ENCODE results near the gene CCR2. TPM values are rescaled to one million over a fixed set of nuclear protein-coding genes. Genes with fewer than 3 reads are reported as not detected.

Gene CCR2
- total RNA-seq, 1 experiment from 2014 or later = not detected

- peaks cover 99% of the 10 kb centered on the region for H3K27me3 Mint-ChIP-seq (ENCODE audit: unreplicated experiment)
- CTCF ChIA-PET = no interaction called here
Measured at GRCh38 chr3:46354478-46354877, 567 bp downstream of the CCR2 start.

GRCh38 chr3:46354984-46355383 is 1.1 kb downstream of the CCR2 start:
- no TSS peak for BruUV-seq (replicated peaks)
- Mint-ChIP-seq H3K9me3 (ENCODE audit: low read depth, unreplicated experiment) (no peaks in the 10 kb centered on the region), H3K27me3 (ENCODE audit: unreplicated experiment) (peaks cover 99% of the 10 kb centered on the region), H3K4me1 (ENCODE audit: low read depth, unreplicated experiment) (no peaks in the 10 kb centered on the region), H3K27ac (ENCODE audit: unreplicated experiment) (no peak overlapping the region), H3K4me3 (ENCODE audit: low read depth, unreplicated experiment) (no peak overlapping the region), H3K36me3 (ENCODE audit: insufficient read depth, unreplicated experiment) (no peaks in the 10 kb centered on the region)
- no peak for DNase-seq
- TF ChIP-seq CTCF (IDR thresholded peaks at IDR 0.05; ENCODE audit: unreplicated experiment) = no peak
- CTCF ChIA-PET = no interaction called here
- intact Hi-C loops (cut with micrococcal nuclease; ENCODE audit: unreplicated experiment) = no loop called here

More at GRCh38 chr3:46354478-46354877, 567 bp downstream of the CCR2 start:
- Mint-ChIP-seq H3K9me3 (ENCODE audit: low read depth, unreplicated experiment) (no peaks in the 10 kb centered on the region), H3K27ac (ENCODE audit: unreplicated experiment) (no peak overlapping the region), H3K36me3 (ENCODE audit: insufficient read depth, unreplicated experiment) (no peaks in the 10 kb centered on the region), H3K4me1 (ENCODE audit: low read depth, unreplicated experiment) (no peaks in the 10 kb centered on the region), H3K4me3 (ENCODE audit: low read depth, unreplicated experiment) (no peak overlapping the region)
- no TSS peak for BruUV-seq (replicated peaks)
- intact Hi-C loops (cut with micrococcal nuclease; ENCODE audit: unreplicated experiment) = no loop called here
- TF ChIP-seq CTCF (IDR thresholded peaks at IDR 0.05; ENCODE audit: unreplicated experiment) = no peak
- no peak for DNase-seq

- no peaks in the 10 kb centered on the region for H3K9me3 Mint-ChIP-seq (ENCODE audit: low read depth, unreplicated experiment)
- CTCF ChIA-PET = no interaction called here
- no peaks in the 10 kb centered on the region for H3K36me3 Mint-ChIP-seq (ENCODE audit: insufficient read depth, unreplicated experiment)
- no peak for TF ChIP-seq CTCF (IDR thresholded peaks at IDR 0.05; ENCODE audit: unreplicated experiment)
- peaks cover 88% of the 10 kb centered on the region for H3K27me3 Mint-ChIP-seq (ENCODE audit: unreplicated experiment)
- H3K4me1 Mint-ChIP-seq (ENCODE audit: low read depth, unreplicated experiment) = no peaks in the 10 kb centered on the region
- H3K4me3 Mint-ChIP-seq (ENCODE audit: low read depth, unreplicated experiment) = no peak overlapping the region
- intact Hi-C loops (cut with micrococcal nuclease; ENCODE audit: unreplicated experiment) = no loop called here
- DNase-seq = no peak
- no TSS peak for BruUV-seq (replicated peaks)
- H3K27ac Mint-ChIP-seq (ENCODE audit: unreplicated experiment) = no peak overlapping the region
Measured at GRCh38 chr3:46356276-46356675, 2.4 kb downstream of the CCR2 start.

GRCh38 chr3:46356909-46357308 is 3.0 kb downstream of the CCR2 start:
- no TSS peak for BruUV-seq (replicated peaks)
- CTCF ChIA-PET = no interaction called here
- no peaks in the 10 kb centered on the region for H3K4me1 Mint-ChIP-seq (ENCODE audit: low read depth, unreplicated experiment)
- H3K36me3 Mint-ChIP-seq (ENCODE audit: insufficient read depth, unreplicated experiment) = no peaks in the 10 kb centered on the region
- intact Hi-C loops (cut with micrococcal nuclease; ENCODE audit: unreplicated experiment) = no loop called here
- DNase-seq = no peak
- H3K27ac Mint-ChIP-seq (ENCODE audit: unreplicated experiment) = no peak overlapping the region
- H3K27me3 Mint-ChIP-seq (ENCODE audit: unreplicated experiment) = peaks cover 81% of the 10 kb centered on the region
- H3K9me3 Mint-ChIP-seq (ENCODE audit: low read depth, unreplicated experiment) = no peaks in the 10 kb centered on the region
- TF ChIP-seq CTCF (IDR thresholded peaks at IDR 0.05; ENCODE audit: unreplicated experiment) = no peak
- H3K4me3 Mint-ChIP-seq (ENCODE audit: low read depth, unreplicated experiment) = no peak overlapping the region

All from Calu3 (cell line).